Thoracic aorta (tissue), 2 donors: ENCODE measurements around the gene DCAF17. TPM values are rescaled to one million over a fixed set of nuclear protein-coding genes. Genes with fewer than 3 reads are reported as not detected.
A peak's percentile ranks its signal among the peaks of the same experiment; 100 is the strongest.

Experiments used
- ATAC-seq: fragments of 150-250 bp; one replicate; pipeline ENCODE4 v1.8.0; 2017; ENCODE audit warnings: low read depth; ENCODE audit not compliant: insufficient number of reproducible peaks, low FRiP score
- DNase-seq: peaks from one replicate; pipeline ENCODE4 v3.0.0-alpha.2; 2020; ENCODE audit warnings: low spot score
- H3K27ac ChIP-seq, 2 donors: fragments of 200-600 bp; sonication (generic); 1 replicate in 1 of 2; 2 replicates in 1 of 2; pipeline ENCODE4 v1.5.1; 2016; ENCODE audit warnings: mild to moderate bottlenecking in 2 of 2, moderate library complexity in 2 of 2
- H3K27me3 ChIP-seq: fragments of 200-600 bp; sonication (generic); replicated peaks from 2 replicates; pipeline ENCODE4 v1.6.0; 2016; ENCODE audit warnings: mild to moderate bottlenecking; ENCODE audit not compliant: insufficient read depth
- H3K36me3 ChIP-seq: fragments of 200-600 bp; sonication (generic); one replicate; pipeline ENCODE4 v1.5.1; 2016
- H3K4me1 ChIP-seq, 2 donors: fragments of 200-600 bp; sonication (generic); 1 replicate in 1 of 2; 2 replicates in 1 of 2; pipeline versions ENCODE4 v1.5.1 to v1.6.0; 2016; ENCODE audit warnings: low read depth in 2 of 2, mild to moderate bottlenecking in 1 of 2; ENCODE audit not compliant: control insufficient read depth in 1 of 2
- H3K4me3 ChIP-seq: fragments of 200-600 bp; sonication (generic); 2 replicates; pipeline ENCODE4 v1.5.1; 2016; ENCODE audit warnings: mild to moderate bottlenecking
- H3K9me3 ChIP-seq: fragments of 200-600 bp; sonication (generic); 2 replicates; pipeline ENCODE4 v1.5.1; 2016
- CTCF ChIP-seq: fragments of 200-600 bp; sonication (generic); IDR thresholded peaks from one replicate; pipeline ENCODE4 v1.5.1; 2019; ENCODE audit warnings: antibody characterized with exemption
- total RNA-seq, 2 donors: library from RNA; depleted of rRNA; stranded (reverse); fragments of >200 nt; gene quantifications; one replicate each; pipeline versions ENCODE4 v1.1.0 to v1.2.3, GENCODE V29; 2016

Gene DCAF17
- total RNA-seq, 2 donors from 2014 or later: 27.3 to 47.4 TPM

GRCh38 chr2:171531291-171531690 is 97.3 kb downstream of the DCAF17 start:
- DNase-seq: no peak
- Histone ChIP-seq H3K4me1 (peaks cover 17 to 56% of the 10 kb centered on the region in 2 donors), H3K9me3 (no peaks in the 10 kb centered on the region), H3K4me3 (peak overlapping the region; percentile 38), H3K36me3 (no peaks in the 10 kb centered on the region), H3K27me3 (no peaks in the 10 kb centered on the region), H3K27ac (peak overlapping the region; percentile 58 to 67)
- ATAC-seq: peak; percentile 31
- TF ChIP-seq CTCF: no peak

GRCh38 chr2:171531836-171532450 is 97.9 kb downstream of the DCAF17 start:
- Histone ChIP-seq H3K9me3 (no peaks in the 10 kb centered on the region), H3K4me1 (peaks cover 17 to 56% of the 10 kb centered on the region in 2 donors), H3K27me3 (no peaks in the 10 kb centered on the region), H3K36me3 (no peaks in the 10 kb centered on the region), H3K4me3 (peak overlapping the region; percentile 38), H3K27ac (peak overlapping the region; percentile 58 to 67)
- DNase-seq (no peak), ATAC-seq (no peak)
- no peak for TF ChIP-seq CTCF

DNA sequence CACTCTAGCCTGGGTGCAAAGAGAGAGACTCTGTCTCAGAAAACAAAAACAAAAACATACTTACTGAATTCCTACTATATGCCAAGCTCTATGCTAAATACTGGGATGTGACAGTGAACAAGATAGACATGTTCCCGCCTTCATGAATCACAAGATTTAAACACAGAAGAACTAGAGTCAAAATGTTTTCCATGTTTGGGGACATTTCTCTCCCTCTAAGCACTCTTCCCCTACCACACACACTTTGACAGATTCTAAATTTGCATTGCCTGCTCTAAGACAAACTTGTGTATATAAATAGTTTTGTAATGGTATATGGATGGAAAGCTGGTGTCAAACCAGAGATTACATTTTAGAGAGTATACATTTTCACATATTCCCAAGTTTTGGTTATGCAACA is 99.3 kb downstream of the DCAF17 start:
- Histone ChIP-seq H3K36me3 (no peaks in the 10 kb centered on the region), H3K27ac (no peak overlapping the region), H3K4me1 (peaks cover 17 to 52% of the 10 kb centered on the region in 2 donors), H3K27me3 (no peaks in the 10 kb centered on the region), H3K9me3 (no peaks in the 10 kb centered on the region), H3K4me3 (no peak overlapping the region)
- DNase-seq (no peak), ATAC-seq (no peak)
- TF ChIP-seq CTCF: no peak

Other genes starting within 250 kb of the DCAF17 start
- gene METTL8, start 236 bp upstream of the DCAF17 start, total RNA-seq: 10 to 100 TPM; 11.0 to 23.1 TPM
- 100 to 1,000 TPM; 357 to 453 TPM for gene CYBRD1, start 88.2 kb downstream of the DCAF17 start, total RNA-seq